Posterior cingulate gyrus (tissue), 11 donors: ENCODE results near the gene UNC13C.
A peak's percentile ranks its signal among the peaks of the same experiment; 100 is the strongest.

ENCODE experiments used
- DNase-seq, 10 donors: peaks; one replicate each; pipeline versions ENCODE4 v3.0.0 to v3.0.0-alpha.2; 2020 to 2021; ENCODE audit warnings: mixed read lengths in 3 of 10
- intact Hi-C: fragments of 100-400 bp; cut with DNase I; formaldehyde crosslinking; loops from one replicate; pipeline ENCODE4 v1.15.1; 2023

Gene UNC13C

GRCh38 chr15:54540721-54541120, 562.5 kb downstream of the UNC13C start:
- intact Hi-C loops: no loop called here
- no peak for DNase-seq

- no peak for DNase-seq
- intact Hi-C loops: no loop called here
These were observed 569.2 kb downstream of the UNC13C start for GRCh38 chr15:54547491-54547890.

GRCh38 chr15:54550954-54551353, 572.7 kb downstream of the UNC13C start:
- DNase-seq: no peak
- intact Hi-C loops: no loop called here

- intact Hi-C loops: no loop called here
- DNase-seq: no peak
These were observed 578.0 kb downstream of the UNC13C start for GRCh38 chr15:54556231-54556630.

GRCh38 chr15:54559405-54560069, 581.3 kb downstream of the UNC13C start:
- peak in 1 of 10 donors; percentile 3 for DNase-seq
- intact Hi-C loops: no loop called here

- intact Hi-C loops: no loop called here
- no peak for DNase-seq
These were observed 582.2 kb downstream of the UNC13C start for GRCh38 chr15:54560417-54560816.

- intact Hi-C loops: no loop called here
These were observed 585.9 kb downstream of the UNC13C start for GRCh38 chr15:54564166-54564565.

GRCh38 chr15:54566654-54567053, 588.4 kb downstream of the UNC13C start:
- intact Hi-C loops: no loop called here
- no peak for DNase-seq

More at GRCh38 chr15:54564166-54564565, 585.9 kb downstream of the UNC13C start:
- no peak for DNase-seq

GRCh38 chr15:54567408-54568035, 589.3 kb downstream of the UNC13C start:
- no peak for DNase-seq
- intact Hi-C loops: no loop called here

- intact Hi-C loops: no loop called here
These were observed 590.1 kb downstream of the UNC13C start for GRCh38 chr15:54568381-54568780.

GRCh38 chr15:54571576-54571975, 593.3 kb downstream of the UNC13C start:
- DNase-seq: no peak
- intact Hi-C loops: no loop called here

More at GRCh38 chr15:54568381-54568780, 590.1 kb downstream of the UNC13C start:
- DNase-seq: no peak

GRCh38 chr15:54575586-54575985, 597.3 kb downstream of the UNC13C start:
- intact Hi-C loops: no loop called here
- no peak for DNase-seq

GRCh38 chr15:54576298-54576935, 598.2 kb downstream of the UNC13C start:
- intact Hi-C loops: no loop called here
- DNase-seq: no peak

- DNase-seq: no peak
- intact Hi-C loops: no loop called here
These were observed 599.4 kb downstream of the UNC13C start for GRCh38 chr15:54577476-54578250.

GRCh38 chr15:54579855-54580254, 601.6 kb downstream of the UNC13C start:
- DNase-seq: no peak
- intact Hi-C loops: no loop called here

GRCh38 chr15:54580643-54581042, 602.4 kb downstream of the UNC13C start:
- DNase-seq: no peak
- intact Hi-C loops: no loop called here

GRCh38 chr15:54582863-54583643, 604.8 kb downstream of the UNC13C start:
- intact Hi-C loops: no loop called here
- DNase-seq: no peak

- no peak for DNase-seq
- intact Hi-C loops: no loop called here
These were observed 606.8 kb downstream of the UNC13C start for GRCh38 chr15:54585063-54585462.

GRCh38 chr15:54594115-54594514, 615.9 kb downstream of the UNC13C start:
- intact Hi-C loops: no loop called here
- no peak for DNase-seq

- intact Hi-C loops: no loop called here
- DNase-seq: no peak
These were observed 621.1 kb downstream of the UNC13C start for GRCh38 chr15:54599386-54599785.
